Stimulated activated CD4-positive, alpha-beta T cell treated with anti-CD3 and anti-CD28 coated beads, Interleukin-4, amount 100 ng/mL, for 48 hours (primary cell): ENCODE measurements around the gene NOX5.

ENCODE experiments used
- DNase-seq, 2 donors: peaks; one replicate each; pipeline ENCODE4 v3.0.0-alpha.2; 2020; ENCODE audit warnings: low read depth in 2 of 2

NOX5 gene

DNA sequence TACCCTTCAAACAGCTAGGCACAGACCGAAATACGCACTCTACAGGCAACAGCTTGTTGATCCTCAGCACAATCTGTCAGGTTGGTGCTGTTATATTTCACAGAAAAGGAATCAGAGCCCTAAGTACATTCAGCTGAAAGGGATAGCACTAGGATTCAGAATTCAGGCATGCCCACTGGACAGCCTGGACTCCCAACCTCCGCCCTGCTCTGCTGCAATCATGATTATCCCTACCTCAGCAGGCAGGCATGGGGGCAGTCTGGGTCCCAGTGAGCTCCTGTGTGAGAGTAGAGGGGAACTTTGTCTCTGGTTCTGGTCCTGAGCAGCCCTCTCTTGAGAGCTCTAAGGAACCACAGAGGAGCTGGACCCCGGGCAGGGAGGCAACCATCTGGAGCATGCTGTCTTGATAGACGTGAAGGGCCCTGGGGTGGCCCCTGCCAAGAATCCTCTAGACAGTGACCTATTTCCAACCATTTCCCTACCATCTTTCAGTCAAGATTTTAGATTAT lies 23.4 kb upstream of the NOX5 start:
- DNase-seq: no peak

- DNase-seq: no peak
These were observed 22.8 kb upstream of the NOX5 start for GRCh38 chr15:68991723-68992122.

DNA sequence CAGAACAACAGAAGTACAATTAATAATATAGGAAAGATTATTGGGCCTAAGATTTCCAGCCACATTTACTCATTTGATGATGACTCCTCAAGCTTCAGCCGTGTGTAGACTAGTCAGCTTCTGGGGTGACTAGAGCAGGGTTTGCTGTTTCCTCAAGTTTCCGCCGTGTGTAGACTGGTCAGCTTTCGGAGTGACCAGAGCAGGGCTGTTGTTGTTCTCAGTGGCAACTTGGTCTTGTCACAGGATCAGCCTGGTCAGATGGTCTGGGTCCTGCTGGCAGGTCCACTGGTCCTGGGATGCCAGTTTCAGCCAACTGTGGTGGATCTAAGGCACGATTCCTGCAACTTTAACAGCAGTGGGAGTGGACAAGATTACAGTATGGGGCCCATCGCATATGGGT lies 21.8 kb upstream of the NOX5 start:
- no peak for DNase-seq

DNA sequence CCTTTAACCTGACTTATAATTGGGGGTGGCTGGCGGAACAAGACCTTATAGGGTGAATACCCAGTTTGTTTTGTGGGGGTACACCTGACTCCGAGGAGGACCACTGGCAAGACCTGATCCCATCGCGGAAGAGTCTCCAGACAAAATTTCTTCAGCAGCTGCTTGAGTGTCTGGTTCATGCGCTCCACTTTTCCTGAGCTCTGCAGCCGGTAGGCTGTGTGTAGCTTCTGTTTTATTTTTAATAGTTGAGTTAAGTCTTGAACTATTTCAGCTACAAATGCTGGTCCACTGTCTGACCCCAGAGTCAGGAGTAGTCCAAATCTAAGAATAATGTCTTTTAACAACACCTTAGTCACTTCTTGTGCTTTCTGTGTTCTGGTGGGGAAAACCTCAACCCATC lies 21.2 kb upstream of the NOX5 start:
- DNase-seq: no peak

DNA sequence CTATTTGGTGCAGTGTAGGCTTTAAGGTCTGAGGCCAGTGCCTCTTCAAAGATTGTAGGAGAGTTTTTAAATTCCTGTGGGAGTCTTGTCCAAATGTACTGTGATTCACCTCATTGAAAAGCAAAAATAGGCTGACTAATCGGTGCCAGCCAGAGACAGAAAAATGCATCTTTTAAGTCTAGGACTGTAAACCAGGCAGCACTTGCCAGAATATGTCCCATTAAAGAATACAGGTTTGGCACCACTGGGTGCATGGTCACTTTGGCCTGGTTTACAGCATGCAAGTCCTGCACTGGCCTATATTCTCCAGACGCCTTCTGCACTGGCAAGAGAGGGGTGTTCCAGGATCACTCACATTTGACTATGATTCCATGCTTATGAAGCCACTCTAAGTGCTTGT lies 20.3 kb upstream of the NOX5 start:
- DNase-seq: no peak

DNA sequence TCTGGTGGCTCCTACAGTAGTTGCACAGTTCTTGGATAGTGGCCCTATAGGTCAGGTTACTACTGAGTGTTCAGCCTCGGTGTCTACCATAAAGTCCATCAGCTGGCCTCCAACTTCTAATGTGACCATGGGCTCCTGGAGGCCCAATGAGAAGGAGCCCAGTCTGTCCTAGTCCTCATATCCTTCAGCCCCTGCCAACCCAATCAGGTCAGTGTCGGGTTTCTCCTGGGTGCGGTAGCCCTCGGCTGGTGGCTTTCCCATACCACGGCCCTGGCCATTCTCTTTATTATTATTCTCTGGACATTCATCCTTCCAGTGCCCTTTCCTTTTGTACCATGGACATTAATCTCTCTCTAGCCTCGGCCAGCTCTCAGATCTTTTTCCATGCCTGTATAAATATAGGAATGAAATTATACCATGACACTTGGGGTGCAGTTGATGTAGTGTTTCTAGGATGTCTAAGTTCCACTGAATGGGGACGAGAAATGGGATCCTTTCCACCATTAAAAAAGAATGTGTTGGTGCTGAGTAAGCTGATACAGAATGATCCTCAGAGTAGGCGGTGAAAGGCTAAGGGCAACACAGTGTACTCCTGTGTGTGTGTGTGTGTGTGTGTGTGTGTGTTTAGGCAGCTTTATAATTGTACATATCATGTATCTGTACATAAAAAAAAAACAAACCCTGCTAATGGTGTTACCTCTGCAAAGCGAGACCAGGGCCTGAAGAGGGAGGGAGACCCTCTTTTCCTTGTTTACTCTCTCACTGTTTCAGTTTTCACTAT lies 19.3 kb upstream of the NOX5 start:
- no peak for DNase-seq

GRCh38 chr15:68997050-68997449 lies 17.4 kb upstream of the NOX5 start:
- no peak for DNase-seq

GRCh38 chr15:68997930-68998777 lies 16.3 kb upstream of the NOX5 start:
- DNase-seq: no peak

DNA sequence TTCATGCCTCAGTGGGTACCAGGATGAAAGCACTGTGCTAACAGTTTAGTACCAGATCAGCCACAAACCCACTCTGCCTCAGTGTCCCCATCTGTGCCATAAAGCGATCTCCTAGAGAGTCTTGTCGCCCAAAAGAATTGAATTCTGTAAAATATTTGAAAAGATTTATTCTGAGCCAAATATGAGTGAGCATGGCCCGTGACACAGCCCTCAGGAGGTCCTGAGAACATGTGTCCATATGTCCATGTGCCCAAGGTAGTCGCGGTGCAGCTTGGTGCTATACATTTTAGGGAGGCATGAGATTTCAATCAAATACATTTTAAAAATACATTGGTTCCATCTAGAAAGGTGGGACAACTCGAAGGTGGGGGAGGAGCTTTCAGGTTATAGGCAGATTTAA lies 15.4 kb upstream of the NOX5 start:
- no peak for DNase-seq

DNA sequence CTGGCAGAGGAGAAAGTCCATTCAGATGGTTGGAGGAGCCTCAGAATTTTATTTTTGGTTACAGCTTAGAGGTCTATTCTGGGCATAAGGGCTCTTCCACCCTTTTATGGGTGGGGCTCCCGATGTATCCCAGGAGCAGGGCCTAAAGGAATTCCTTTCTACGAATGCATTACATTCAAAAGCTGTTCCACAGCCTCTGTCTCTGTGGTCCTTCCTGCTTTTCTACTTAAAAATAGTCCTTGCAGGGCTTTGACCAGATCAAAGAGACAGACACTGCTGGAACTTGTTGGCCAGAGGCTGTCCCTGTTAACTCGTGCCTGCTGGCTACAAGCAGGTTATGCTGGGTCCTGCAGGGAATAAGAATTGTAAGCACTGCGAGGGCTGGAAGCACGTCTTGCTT lies 14.4 kb upstream of the NOX5 start:
- DNase-seq: no peak

DNA sequence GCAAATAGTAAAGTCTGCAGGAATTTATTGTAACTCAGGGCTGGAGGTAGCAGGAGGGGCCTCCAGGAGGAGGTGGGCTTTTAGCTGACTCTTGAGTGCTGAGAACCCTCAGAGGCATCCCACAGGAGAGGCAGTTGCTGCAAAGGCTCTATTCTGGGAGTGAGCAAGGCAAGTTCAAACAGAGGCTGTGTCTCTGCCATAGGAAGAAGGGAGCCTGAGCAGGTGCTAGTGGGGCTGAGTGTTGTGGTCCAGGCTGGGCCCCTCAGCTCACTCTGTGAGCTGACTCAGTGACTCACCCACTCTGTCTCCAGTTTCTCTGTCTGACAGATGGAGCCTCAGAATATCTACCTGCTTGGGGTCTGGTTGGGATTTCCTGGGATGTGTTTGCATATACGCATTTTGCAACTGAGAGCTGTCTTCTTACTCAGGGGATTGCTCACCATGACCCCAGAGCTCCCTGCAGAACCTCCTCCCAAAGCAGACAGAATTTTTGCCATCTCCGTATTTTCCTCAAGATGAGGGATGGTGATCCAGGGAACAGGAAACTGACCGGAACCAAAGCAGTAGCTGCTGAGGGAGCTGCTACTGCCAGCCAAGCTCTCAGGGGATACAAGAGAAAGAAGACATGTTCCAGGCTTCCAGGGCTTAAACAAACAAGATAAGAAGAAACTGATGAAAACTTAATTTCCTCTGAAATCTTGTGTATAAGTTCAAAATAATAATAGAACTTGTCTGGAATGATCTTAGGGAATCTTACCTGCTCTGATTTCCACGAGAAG lies 13.6 kb upstream of the NOX5 start:
- no peak for DNase-seq

DNA sequence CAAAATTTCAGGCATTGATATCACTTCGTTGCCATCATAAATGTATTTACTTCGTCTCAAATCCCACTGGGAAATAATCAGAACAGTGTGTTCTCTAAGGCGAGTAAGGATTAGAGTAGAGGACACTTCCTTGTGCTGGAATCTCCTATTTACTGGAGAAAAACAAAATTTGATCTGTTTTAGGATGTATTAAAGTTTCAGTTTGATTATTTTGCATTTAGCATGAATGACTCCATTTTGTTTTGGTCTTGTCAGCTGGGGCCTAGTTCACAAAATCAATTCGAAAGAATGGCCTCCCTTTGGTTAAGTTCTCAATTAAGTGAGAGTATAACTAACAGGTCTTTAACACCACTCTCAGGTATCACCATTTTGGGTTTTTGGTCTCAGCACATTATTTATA lies 11.7 kb upstream of the NOX5 start:
- DNase-seq: no peak

- no peak for DNase-seq
These were observed 10.5 kb upstream of the NOX5 start for GRCh38 chr15:69004011-69004410.

DNA sequence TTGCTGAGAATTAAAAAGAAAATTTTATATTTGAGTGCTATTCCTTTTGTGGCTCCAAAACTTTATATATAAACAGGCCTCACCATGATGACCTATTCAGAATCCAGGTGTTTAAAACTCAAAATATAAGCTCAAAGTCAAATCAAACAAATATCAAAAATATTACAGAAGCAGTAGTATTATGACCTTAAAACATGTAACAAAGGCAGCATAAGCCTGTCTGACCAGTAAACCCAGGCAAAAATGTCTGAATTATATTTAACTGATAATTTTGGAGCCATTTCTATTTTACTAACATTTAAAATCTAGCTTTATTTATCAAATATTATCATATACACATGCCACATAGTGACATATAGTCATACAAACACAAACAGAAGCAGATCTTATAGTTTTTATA lies 6.4 kb upstream of the NOX5 start:
- DNase-seq: no peak

GRCh38 chr15:69009341-69009740 lies 5.2 kb upstream of the NOX5 start:
- no peak for DNase-seq

GRCh38 chr15:69011641-69012040 lies 2.9 kb upstream of the NOX5 start:
- DNase-seq: no peak

DNA sequence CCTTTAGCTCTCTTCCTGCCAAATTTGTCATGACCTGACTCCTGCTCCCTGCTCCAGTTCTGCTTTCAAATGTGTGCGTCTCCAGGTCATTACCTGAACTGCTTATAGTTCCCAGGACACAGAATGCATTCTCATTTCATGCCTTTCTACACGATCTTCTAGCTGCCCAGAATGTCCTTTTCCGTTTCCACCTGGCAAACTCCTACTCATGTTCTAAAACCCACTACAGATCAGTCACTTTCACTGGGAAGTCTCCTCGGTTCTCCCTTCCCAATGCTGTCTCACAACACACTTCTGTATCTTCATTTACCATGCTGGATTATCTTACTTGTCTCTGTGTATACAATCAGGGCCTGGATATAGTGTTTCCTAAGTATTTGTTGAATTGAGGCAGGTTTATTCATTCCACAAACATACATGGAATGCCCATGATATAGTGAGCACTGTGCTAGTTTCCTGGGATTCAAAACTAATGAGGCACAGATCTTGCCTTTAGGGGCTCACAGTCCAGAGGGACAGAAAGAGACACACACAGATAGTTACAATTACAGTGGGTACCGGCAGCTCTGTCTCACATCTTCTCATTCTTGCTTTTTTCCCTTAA lies 1.6 kb upstream of the NOX5 start:
- DNase-seq: no peak

DNA sequence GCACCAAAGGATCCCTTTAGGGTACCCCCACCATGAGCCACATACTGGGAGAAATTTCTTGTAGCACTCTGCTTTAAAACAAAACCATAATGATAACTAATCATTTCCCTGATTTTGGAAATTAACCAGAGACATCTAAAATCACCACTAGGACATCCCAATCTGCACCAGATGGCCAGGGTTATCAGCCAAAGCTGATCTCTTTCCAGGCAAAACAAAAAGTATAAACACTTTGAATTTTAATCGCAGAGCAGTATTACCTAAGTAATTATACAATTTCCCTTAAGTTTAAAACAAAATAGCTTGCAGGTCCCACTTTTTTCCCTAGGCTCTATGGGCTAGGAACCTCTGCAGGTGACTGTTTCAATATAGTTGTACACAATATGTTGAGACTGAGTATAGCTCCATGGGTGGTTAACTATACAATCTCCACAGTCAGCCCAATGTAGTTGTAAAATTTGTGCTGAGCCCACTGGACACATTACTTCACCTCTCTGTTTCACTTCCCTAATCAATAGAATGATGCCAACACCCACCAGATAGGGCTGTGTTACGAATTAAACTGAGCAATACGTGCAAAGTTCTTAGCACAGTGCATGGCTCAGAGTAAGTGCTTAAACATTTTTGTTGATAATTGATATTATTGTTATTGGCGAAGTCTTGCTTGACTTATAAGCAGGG lies 629 bp upstream of the NOX5 start:
- DNase-seq: no peak

DNA sequence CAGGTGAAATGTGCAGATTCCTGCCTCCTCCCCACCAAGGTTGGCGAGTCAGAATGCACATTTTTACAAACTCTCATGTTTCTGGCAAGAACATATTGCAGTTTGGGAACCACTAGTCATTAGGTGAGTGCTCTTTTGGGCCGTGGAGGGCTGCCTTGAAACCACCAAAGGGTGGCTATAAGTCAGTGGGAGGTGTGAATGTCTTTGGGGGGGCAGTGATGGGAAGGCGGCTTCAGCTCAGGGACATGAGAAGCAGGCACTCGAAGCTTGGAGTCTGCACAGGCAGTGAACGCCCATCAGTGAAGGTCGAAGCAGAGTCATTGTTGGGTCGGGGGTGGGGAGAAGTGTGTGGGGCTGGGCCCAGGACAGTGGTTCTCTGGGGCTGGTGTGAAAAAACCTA lies 1.1 kb downstream of the NOX5 start:
- no peak for DNase-seq

- DNase-seq: no peak
These were observed 1.6 kb downstream of the NOX5 start for GRCh38 chr15:69016021-69016595.

GRCh38 chr15:69017978-69018377 lies 3.5 kb downstream of the NOX5 start:
- no peak for DNase-seq
